ENCODE data around the gene ZNF628. TPM values are rescaled to one million over a fixed set of nuclear protein-coding genes. Genes with fewer than 3 reads are reported as not detected.

Gene ZNF628
- total RNA-seq, 1 donor from 2014 or later = 12.7 TPM

- H3K36me3 Mint-ChIP-seq (ENCODE audit: low read depth) = peaks cover 7% of the 10 kb centered on the region
- CTCF ChIA-PET = interaction anchor here (4.3 kb wide), 1 partner anchor 18 kb away, joined by 20 read pairs; no protein-coding TSS in a partner anchor
- peak; percentile 8 for ATAC-seq (ENCODE audit: low read depth)
- TF ChIP-seq CTCF (IDR thresholded peaks at IDR 0.05) = no peak
- no peaks in the 10 kb centered on the region for H3K27me3 Mint-ChIP-seq
- POLR2A ChIA-PET = interaction anchor here (0.9 to 4.1 kb wide), 7 partner anchors 9 to 232 kb away, joined by 3 to 42 read pairs (median 3); partner anchors contain the start of genes ISOC2, UBE2S, ZNF628 and ZNF865
- peaks cover 14% of the 10 kb centered on the region for H3K4me1 Mint-ChIP-seq
- peak overlapping the region; percentile 25 for H3K27ac Mint-ChIP-seq
- intact Hi-C loops (cut with micrococcal nuclease) = loop anchor here (1.0 to 2.0 kb wide), 2 partner anchors 9 to 17 kb away; partner anchors contain the start of gene ZNF628
- H3K9me3 Mint-ChIP-seq = no peaks in the 10 kb centered on the region
- peak overlapping the region; percentile 82 for H3K4me3 Mint-ChIP-seq
- no peak for DNase-seq
These were observed 9.1 kb downstream of the ZNF628 start for GRCh38 chr19:55485439-55486011.

DNA sequence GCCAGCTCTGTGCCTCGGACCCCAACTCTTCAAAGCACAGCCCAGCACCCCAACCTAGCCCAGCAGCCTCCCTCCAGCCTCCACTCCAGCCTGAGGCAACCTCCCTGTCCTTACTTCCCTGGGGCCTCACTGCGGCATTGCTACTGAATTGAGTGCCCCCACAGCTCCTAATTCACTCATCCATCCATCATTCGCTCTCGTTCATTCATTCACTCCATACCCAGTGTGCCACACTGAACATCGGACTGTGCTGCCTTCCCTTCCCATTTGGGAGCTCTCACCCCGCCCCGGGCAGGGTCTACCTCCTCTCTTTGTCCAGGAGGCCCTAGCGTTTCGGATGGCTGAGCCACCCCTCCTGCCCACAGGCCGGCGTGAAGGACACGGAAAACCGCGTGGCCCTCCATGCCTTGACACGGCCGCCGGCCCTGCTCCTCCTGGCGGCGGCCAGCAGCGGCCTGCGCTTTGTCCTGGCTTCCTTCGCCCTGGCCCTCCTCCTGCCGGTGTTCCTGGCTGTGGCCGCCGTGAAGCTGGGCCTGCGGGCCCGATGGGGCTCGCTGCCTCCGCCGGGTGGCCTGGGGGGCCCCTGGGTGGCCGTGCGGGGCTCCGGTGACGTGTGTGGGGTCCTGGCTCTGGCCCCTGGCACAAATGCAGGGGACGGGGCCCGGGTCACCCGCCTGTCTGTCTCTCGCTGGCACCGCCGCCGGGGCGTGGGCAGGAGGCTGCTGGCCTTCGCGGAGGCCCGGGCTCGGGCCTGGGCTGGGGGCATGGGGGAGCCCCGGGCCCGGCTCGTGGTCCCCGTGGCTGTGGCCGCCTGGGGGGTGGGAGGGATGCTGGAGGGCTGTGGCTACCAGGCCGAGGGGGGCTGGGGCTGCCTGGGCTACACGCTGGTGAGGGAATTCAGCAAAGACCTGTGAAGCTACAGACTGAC is 9.9 kb downstream of the ZNF628 start:
- ATAC-seq (ENCODE audit: low read depth) (no peak), DNase-seq (no peak)
- POLR2A ChIA-PET = interaction anchor here (0.6 to 4.1 kb wide), 4 partner anchors 10 to 88 kb away, joined by 3 to 42 read pairs (median 5); partner anchors contain the start of gene ZNF628
- no peaks in the 10 kb centered on the region for H3K27me3 Mint-ChIP-seq
- H3K4me3 Mint-ChIP-seq = peak overlapping the region; percentile 82
- CTCF ChIA-PET = interaction anchor here (4.3 kb wide), 1 partner anchor 18 kb away, joined by 20 read pairs; no protein-coding TSS in a partner anchor
- intact Hi-C loops (cut with micrococcal nuclease) = no loop called here
- no peaks in the 10 kb centered on the region for H3K9me3 Mint-ChIP-seq
- H3K4me1 Mint-ChIP-seq = peaks cover 14% of the 10 kb centered on the region
- H3K36me3 Mint-ChIP-seq (ENCODE audit: low read depth) = peaks cover 3% of the 10 kb centered on the region
- H3K27ac Mint-ChIP-seq = peak overlapping the region; percentile 43
- TF ChIP-seq CTCF (IDR thresholded peaks at IDR 0.05) = no peak

DNA sequence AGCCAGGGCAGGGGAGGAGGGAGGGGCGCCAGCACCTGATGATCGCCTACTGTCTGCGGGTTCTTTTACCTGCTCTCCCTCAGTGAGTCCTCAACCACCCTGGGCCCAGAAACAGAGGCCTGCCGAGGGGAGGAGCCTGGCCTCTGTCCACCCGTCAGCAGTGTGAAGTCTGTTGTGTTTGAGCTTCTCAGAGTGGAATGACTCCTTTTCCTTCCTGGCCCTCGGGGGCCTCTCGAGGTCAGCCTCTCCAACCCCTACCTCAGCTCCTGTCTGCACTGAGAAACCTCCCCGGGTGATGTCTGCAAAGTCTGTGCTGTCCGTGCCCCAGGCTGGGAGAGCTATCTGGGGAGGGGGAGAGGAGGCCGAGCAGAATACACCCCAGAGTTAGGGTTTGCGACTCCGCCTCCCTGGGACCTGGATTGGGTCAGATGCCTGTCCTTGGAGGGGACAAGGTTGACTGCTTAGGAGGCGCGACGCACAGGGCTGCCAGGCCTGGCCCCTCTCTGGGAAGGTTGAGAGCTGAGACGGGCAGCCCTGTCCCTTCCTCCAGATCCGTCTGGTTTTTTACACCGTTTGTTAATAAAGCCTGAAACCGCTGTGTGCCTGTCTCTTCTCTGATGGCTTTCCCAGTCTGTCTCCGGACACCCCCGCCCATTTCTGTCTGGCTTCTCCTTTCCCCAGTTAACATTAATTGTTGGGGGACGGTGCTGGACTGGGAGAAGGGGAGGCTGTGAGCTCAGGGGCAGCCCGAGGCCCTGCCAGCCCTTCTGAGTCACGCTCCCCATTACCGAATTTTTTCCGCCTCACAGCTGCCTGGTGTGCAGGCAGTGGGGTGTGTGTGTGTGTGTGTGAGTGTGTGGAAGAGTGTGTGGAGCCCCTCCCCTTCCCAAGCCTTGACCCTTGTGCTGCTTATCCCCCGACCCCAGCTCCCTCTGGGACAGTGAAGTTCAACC is 10.8 kb downstream of the ZNF628 start:
- no peak for TF ChIP-seq CTCF (IDR thresholded peaks at IDR 0.05)
- DNase-seq = no peak
- CTCF ChIA-PET = interaction anchor here (4.3 kb wide), 1 partner anchor 17 kb away, joined by 20 read pairs; no protein-coding TSS in a partner anchor
- ATAC-seq (ENCODE audit: low read depth) = no peak
- Mint-ChIP-seq H3K4me3 (peak overlapping the region; percentile 1), H3K4me1 (peaks cover 14% of the 10 kb centered on the region), H3K27me3 (peaks cover 7% of the 10 kb centered on the region), H3K27ac (peak overlapping the region; percentile 24), H3K36me3 (ENCODE audit: low read depth) (no peaks in the 10 kb centered on the region), H3K9me3 (no peaks in the 10 kb centered on the region)
- intact Hi-C loops (cut with micrococcal nuclease) = no loop called here
- POLR2A ChIA-PET = interaction anchor here (0.5 to 4.1 kb wide), 4 partner anchors 10 to 365 kb away, joined by 3 to 42 read pairs (median 6); partner anchors contain the start of gene ZNF628

DNA sequence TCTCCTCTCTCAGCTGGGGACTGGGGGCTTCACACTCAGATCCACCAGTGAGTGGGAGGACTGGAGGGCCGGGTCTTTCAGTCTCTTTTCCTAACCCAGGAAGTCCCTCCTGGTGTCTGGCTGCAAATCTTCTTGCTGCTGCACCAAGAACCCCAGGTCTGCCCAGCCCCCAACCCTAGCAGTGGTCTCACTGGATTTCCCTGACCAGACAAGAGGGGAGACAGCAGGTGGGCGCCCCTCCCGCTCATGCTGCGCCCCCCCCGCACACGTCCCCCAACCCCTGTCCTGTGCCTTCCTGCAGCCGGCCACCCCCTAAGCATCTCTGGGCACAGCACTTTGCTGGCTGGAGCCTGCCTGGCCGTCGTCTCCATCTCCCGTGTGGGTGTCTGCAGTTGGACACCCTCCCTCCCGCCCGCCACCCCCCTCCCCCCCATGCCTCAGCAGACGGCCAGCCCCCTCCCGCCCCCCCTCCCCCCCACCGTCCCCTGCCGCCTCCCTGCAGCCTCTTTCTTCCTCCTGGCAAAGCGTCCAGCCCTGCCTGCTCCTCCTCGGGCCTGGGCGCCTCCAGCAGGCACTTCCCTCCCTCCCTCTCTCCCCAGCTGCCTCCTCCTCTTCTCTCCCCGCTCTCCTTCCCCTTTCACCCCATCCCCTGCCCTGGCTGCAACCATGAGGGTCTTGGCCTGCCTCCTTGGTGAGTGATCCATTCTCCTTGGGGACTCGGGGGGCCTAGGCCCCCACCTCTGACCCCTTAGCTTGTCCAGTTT is 11.7 kb downstream of the ZNF628 start, which contains the start of gene SSC5D:
Gene SSC5D, plus strand, starts transcription at position 513 of the 764 bp plus-strand sequence. Its CDS starts 154 bp downstream, at position 667.
- Mint-ChIP-seq H3K27ac (peak within 1 kb of the TSS; percentile 24), H3K4me1 (peaks cover 14% of the 10 kb centered on the region), H3K9me3 (no peaks in the 10 kb centered on the region), H3K4me3 (no peak within 1 kb of the TSS), H3K36me3 (ENCODE audit: low read depth) (no peaks in the 10 kb centered on the region), H3K27me3 (peaks cover 9% of the 10 kb centered on the region)
- ChIA-PET POLR2A (interaction anchor here (1.9 to 4.1 kb wide), 2 partner anchors 11 to 16 kb away, joined by 6 to 42 read pairs; partner anchors contain the start of gene ZNF628), CTCF (no interaction called here)
- ATAC-seq (ENCODE audit: low read depth) (no peak), DNase-seq (no peak)
- no peak for TF ChIP-seq CTCF (IDR thresholded peaks at IDR 0.05)
- intact Hi-C loops (cut with micrococcal nuclease) = no loop called here

Data from activated B cell treated with CpG ODN at 0.5 μM for 24 hours (primary cell).